ENCODE results near the gene TSPAN13. TPM values are rescaled to one million over a fixed set of nuclear protein-coding genes. Genes with fewer than 3 reads are reported as not detected.

The TSPAN13 gene
- total and polyA plus RNA-seq, 8 donors = 112 to 266 (median 136) TPM

DNA sequence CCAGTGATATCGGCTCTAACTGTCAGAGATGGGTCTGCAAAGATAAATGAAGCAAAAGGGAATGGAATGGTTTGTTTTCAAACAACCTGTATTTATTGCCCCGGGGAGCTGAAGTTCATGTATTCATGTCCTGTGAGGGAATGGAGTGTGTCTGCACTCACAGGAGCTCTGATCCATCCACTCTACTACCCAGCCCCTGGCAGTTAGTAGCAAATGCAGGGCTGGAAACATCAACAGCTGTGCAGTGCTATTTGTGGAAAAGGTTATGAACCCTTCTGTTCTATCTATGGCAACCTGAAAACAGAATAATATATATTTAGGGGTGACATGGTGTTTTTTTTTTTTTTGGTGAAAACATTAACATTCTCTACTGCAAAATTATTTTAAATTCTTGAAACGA is 41.4 kb downstream of the TSPAN13 start:
- Histone ChIP-seq H3K36me3 (peaks cover 0 to 4% of the 10 kb centered on the region in 2 donors), H3K4me3 (no peak overlapping the region), H3K9me3 (no peaks in the 10 kb centered on the region), H3K4me1 (no peaks in the 10 kb centered on the region), H3K27ac (no peak overlapping the region), H3K27me3 (no peaks in the 10 kb centered on the region)
- intact Hi-C loops (cut with DNase I) = no loop called here
- no peak for DNase-seq
- no peak for ATAC-seq
- TF ChIP-seq, protein P1, sequence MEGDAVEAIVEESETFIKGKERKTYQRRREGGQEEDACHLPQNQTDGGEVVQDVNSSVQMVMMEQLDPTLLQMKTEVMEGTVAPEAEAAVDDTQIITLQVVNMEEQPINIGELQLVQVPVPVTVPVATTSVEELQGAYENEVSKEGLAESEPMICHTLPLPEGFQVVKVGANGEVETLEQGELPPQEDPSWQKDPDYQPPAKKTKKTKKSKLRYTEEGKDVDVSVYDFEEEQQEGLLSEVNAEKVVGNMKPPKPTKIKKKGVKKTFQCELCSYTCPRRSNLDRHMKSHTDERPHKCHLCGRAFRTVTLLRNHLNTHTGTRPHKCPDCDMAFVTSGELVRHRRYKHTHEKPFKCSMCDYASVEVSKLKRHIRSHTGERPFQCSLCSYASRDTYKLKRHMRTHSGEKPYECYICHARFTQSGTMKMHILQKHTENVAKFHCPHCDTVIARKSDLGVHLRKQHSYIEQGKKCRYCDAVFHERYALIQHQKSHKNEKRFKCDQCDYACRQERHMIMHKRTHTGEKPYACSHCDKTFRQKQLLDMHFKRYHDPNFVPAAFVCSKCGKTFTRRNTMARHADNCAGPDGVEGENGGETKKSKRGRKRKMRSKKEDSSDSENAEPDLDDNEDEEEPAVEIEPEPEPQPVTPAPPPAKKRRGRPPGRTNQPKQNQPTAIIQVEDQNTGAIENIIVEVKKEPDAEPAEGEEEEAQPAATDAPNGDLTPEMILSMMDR (IDR thresholded peaks at IDR 0.05) = no peak

DNA sequence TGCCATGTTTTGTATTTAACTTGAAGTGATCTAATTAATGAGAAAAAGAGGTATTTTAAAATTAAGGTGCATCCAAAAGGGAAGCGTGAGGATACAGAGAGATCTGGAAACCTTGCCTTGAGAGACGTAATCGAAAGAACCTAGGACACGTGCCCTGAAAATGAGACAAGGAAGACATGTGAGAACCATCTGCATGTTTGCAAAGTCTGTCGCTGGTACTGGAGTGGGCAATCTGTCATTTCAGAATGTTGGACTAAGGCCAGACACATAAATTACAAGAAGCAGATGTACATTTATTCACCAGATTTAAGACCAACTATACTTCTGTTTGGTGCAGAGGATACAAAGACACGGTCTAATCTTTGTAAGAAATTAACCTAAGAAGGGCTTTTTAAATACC is 42.1 kb downstream of the TSPAN13 start:
- Histone ChIP-seq H3K9me3 (no peaks in the 10 kb centered on the region), H3K4me3 (no peak overlapping the region), H3K4me1 (no peaks in the 10 kb centered on the region), H3K27me3 (no peaks in the 10 kb centered on the region), H3K27ac (no peak overlapping the region), H3K36me3 (peaks cover 0 to 4% of the 10 kb centered on the region in 2 donors)
- ATAC-seq (no peak), DNase-seq (no peak)
- TF ChIP-seq, protein P1 (IDR thresholded peaks at IDR 0.05) = no peak
- intact Hi-C loops (cut with DNase I) = no loop called here

DNA sequence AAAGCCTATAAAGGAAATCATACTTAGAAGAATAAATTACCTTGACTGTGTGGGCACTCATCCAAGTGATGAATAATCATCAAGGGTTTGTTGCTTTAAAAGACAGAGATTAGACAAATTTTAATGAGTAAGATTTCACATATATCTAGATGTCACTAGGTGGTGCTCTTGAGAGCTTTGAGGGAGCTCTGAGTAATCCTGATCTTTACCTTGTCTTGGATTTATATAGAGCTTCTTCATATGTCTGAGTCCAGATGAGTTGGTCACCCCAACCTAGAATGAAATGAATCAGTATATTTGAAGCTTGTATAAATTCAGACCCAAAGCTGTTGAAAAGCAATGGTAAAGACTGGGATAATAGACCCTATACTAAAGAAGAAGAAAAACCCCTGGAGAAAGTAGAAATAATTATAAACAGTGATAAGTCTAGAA is 47.6 kb downstream of the TSPAN13 start:
- ATAC-seq (peak; percentile 67), DNase-seq (peak in 1 of 4 donors; percentile 24)
- no peak overlapping the region for H3K27ac ChIP-seq
- H3K27me3 ChIP-seq = no peaks in the 10 kb centered on the region
- no peaks in the 10 kb centered on the region for H3K4me1 ChIP-seq
- H3K4me3 ChIP-seq = no peak overlapping the region
- TF ChIP-seq, protein P1 (IDR thresholded peaks at IDR 0.05) = peak; percentile 16 to 37
- intact Hi-C loops (cut with DNase I) = no loop called here
- H3K36me3 ChIP-seq = peaks cover 0 to 4% of the 10 kb centered on the region in 2 donors
- no peaks in the 10 kb centered on the region for H3K9me3 ChIP-seq

DNA sequence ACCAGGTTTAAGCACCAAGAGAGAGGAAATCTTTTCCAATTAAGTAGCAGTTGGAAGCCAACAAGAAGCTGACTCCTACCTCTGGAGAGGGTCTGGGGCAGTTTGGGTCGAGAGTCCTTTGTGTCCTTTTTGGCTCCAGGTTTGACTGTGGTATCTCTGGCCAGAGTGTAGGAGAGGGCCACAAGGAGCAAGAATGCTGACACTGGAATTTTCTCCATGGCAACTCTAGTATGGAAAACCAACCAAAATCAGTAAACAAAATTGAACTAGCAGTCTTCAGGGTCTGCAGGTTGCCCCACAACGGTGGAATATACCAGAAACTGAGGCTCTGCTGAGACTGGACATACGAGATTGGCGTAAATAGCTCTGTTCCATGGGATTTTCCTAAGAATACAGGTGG is 48.0 kb downstream of the TSPAN13 start:
- DNase-seq = no peak
- H3K27me3 ChIP-seq = no peaks in the 10 kb centered on the region
- TF ChIP-seq, protein P1 (IDR thresholded peaks at IDR 0.05) = no peak
- ATAC-seq = peak; percentile 9
- H3K4me1 ChIP-seq = no peaks in the 10 kb centered on the region
- no peak overlapping the region for H3K27ac ChIP-seq
- H3K4me3 ChIP-seq = no peak overlapping the region
- peaks cover 0 to 1% of the 10 kb centered on the region in 2 donors for H3K36me3 ChIP-seq
- no peaks in the 10 kb centered on the region for H3K9me3 ChIP-seq
- intact Hi-C loops (cut with DNase I) = no loop called here

DNA sequence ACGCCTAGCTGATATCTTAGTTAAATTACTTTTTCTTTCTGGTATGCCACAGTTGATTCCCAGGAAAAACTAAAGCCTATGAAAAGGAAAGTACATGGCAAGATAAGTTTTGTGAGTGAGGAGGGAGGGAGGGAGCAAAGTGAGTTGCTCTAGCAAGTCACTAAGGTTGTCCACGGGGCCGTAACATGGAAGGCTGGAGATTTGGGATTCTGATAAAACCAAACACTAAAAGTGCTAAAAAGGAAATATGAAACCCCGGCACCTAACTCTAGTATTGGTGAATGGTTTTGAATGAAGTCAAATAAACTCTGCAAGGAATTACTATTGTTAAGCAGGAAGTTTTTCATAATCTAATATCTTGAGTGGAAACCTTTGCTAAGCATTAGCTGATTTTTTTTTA is 49.6 kb downstream of the TSPAN13 start:
- ATAC-seq = no peak
- intact Hi-C loops (cut with DNase I) = no loop called here
- Histone ChIP-seq H3K4me1 (no peaks in the 10 kb centered on the region), H3K27me3 (no peaks in the 10 kb centered on the region), H3K27ac (no peak overlapping the region), H3K9me3 (no peaks in the 10 kb centered on the region), H3K36me3 (no peaks in the 10 kb centered on the region), H3K4me3 (peak overlapping the region in 1 of 2 donors; percentile 31)
- TF ChIP-seq, protein P1 (IDR thresholded peaks at IDR 0.05) = no peak
- DNase-seq = no peak

Measured in left lung (tissue), 10 donors.